Islet precursor cell (in vitro differentiated cells): Measurements from ENCODE around the gene DHX35.

Experiments used
- DNase-seq: peaks from one replicate; pipeline ENCODE4 v3.0.0-alpha.2; 2018

The DHX35 gene

GRCh38 chr20:39029364-39029763, 67.2 kb downstream of the DHX35 start:
- no peak for DNase-seq

GRCh38 chr20:39032997-39033396, 70.9 kb downstream of the DHX35 start:
- no peak for DNase-seq

DNA sequence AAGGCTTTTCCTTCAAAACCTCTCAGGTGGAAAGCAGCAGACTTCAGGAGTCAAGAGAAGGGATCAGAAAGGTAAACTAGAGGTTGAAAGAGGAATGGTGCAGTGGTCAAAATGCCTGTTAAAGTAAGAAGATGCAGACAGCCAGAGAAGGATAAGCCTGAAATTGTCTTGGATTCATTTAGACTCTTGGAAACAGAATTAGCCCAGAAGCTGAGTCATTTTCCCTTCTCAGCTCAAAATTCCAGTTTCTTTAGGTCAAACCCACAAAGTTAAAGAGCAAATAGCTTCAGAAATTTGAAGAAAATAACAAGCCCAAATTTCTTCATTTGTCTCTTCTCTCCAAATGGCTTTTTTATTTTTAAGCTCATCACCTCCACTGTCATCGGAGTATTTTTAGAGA, 73.9 kb downstream of the DHX35 start:
- no peak for DNase-seq

- no peak for DNase-seq
These were observed 74.7 kb downstream of the DHX35 start for GRCh38 chr20:39036851-39037250.

GRCh38 chr20:39038047-39038446, 75.9 kb downstream of the DHX35 start:
- DNase-seq: no peak

- DNase-seq: no peak
These were observed 76.4 kb downstream of the DHX35 start for GRCh38 chr20:39038495-39038894.

DNA sequence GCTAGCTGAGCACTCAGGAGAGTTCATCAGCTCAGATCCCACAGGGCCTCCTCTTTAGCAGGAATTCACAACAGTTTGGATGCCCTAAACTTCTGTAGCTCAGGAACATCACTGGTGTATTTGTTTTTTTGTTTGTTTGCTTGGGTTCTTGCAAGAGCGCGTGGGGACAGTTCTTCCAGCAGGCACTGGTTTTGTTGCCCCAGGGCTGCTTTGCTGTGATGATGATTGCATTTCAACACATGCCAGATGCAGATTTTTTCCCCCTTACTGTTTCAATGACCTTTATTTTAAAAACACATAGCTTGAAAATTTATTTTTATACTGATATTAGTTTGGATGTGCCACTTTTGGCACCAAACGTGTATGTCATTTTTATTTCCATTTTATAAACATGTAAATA, 77.1 kb downstream of the DHX35 start:
- no peak for DNase-seq

DNA sequence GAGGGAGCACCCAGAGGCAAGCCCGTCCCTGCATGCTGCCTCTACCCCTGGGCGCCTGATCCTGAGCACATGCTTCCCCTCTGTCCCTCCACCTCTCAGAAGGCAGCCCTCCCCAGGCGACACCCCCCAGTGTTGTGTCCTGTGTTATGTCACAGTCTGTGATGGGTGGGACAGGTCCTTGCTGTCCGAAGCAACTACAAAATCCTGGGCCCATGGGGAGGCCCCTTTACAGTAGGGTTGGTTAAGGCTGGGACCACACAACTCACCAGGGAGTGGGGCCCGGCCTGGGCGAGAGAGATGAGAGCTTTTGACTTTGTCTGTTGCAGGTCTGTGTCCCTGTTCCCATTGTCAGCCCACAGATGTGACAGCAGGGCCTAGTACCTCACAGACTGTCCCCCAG, 78.0 kb downstream of the DHX35 start:
- DNase-seq: no peak

DNA sequence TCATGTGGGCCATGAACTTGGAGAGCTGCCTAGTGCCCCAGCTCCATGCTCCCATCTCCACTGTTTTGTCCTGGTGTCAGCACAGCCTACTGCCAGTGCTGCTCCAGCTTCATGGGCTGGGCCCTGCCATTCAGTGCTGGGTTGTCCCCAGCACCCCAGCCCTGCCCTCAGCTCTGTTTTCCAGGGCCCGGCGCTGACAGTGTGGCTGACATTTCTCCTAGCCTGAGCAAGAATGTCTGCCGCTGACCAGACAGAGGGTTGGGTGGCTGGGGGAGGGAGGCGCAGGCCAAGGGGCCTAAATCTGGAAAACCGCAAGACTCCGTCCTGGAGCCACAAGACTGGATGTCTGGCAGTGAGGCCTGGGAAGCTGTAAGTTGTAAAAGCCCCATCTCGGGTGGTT, 78.9 kb downstream of the DHX35 start:
- DNase-seq: no peak

DNA sequence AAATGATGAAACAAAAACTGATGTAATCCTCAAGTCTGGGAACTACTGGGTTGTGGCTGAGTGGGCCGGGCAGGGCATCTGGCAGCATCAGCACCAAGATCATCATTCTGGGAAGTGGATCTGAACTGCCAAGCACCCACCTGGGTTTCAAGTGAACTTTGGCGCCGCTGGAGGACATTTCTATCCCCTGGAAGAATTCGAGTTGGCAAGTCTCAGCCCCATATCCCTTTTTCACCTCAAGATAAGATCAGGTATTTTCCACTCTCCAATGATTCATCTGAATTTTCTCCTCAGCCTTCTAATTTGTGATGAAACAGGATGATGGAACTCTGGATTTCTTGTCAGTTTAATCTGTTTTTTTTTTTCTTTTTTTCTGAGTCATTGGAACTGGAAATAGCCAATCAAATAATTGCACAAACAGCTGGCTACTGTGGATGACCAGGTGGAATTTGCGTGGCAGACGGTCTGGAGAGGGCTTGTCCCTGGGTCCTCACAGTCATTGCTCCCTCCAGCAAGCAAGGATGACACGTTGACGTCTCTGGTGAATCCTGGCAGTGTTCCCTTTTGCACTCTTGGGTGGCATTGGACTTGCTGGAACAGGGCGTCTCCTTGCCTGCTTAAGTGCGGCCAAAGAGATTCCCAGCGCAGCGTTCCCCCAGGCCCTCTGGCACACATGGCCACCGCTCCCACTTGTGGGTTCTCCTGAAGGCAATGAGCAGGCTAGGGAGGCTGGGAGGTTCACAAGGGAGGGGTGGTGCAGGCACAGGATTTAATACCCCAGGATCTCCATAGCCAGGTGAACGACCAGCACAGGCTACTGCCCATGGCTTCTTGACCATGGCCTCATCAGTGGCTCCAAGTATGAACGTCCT, 80.4 kb downstream of the DHX35 start:
- DNase-seq: no peak

GRCh38 chr20:39044501-39044900, 82.4 kb downstream of the DHX35 start:
- no peak for DNase-seq

DNA sequence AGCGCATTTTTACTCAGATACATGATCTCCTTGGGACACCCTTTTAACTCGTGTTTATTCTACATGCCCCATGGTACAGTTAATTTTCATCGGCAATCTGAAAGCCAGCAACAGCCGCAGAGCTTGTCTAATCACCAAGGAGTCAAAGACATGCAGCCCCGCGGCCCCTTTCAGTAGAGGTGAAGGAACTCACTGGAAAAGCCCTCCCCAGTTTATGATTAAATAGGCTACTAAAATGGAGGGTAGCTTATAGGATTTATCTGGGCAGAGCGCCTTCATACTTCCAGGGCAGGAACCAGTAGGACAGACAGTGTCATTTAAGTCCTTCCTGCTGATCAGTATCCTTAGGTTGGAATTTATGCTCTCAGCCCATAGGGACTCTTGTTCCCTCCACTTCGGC, 83.5 kb downstream of the DHX35 start:
- DNase-seq: no peak

DNA sequence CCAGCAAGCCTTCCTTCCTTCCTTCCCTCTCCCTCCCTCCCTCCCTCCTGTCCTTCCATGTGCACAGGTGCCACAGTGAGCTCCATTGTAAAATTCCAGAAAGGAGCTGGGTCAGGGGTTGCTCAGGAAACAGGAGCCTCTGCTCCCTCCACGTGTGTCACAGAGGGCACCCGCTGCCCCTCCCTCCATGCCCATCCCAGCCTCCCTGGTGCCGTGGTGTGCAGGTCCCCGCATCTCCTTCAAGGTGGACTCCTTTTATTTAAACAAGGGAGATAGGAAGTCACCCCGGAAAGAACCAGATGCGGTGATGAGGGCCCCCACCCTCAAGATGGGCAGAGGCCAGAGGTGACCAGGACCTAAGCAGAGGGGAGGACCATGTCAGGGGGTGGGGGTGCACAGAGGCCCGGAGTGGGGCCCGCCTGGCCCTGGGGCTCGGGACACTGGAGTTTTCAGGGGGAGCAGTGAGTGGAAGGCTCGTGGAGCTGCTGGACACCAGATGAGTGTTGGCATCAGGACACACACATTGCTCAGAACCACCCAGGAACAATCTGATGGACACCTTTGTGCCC, 85.4 kb downstream of the DHX35 start:
- no peak for DNase-seq

DNA sequence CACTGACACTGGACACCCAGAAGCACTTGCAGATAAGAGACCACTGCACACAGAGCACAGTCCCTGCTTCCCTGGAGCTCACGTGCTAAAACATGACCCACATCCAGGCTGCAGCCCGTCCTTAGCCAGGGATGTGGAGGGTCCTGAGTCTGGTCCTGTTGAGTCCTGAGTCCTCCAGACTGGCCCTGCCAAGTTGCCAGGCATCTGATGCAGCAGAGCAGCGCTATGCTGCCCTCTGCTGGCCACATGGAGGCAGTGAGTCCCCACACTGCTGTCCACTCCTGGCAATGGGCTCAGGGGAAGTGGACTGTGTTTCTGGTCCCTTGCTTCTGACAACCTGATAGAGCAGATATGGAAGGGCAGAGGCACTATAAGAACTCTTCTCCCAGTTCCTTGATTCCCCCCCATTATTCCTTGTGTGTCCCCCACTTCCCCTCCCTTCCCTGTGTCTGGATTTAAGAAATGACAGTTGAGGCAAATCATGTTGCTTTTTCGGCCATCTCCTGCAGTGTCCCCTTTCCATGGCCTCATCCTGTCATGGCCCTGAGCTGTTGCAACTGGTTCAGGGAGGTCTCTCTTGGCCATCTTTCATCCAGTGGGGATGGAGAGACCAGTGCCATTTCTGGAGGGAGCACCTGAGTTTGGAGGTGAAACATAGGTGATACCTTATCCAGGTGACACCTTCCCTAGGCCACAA, 86.0 kb downstream of the DHX35 start:
- peak; percentile 86 for DNase-seq

DNA sequence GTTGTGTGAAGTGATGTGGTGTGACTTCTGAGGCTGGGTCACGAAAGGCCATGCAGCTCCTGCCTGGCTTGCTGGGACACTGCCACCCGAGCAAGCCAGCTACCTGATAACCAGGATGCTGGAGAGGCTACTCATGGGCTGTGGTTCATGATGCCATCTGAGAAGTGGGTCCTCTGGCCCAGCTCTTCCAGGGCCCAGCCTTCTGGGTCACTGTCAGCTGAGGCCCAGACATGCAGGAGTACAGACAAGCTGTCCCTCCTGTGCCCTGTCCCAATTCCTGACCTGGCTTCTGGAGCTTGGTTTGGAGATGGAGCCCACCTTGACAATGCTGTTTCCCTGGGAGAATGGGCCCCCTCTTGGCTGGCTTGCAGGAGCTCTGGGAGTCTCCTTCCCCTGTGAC, 87.0 kb downstream of the DHX35 start:
- DNase-seq: no peak

GRCh38 chr20:39049684-39050554, 87.8 kb downstream of the DHX35 start:
- peak; percentile 89 for DNase-seq

- DNase-seq: no peak
These were observed 88.4 kb downstream of the DHX35 start for GRCh38 chr20:39050555-39050902.

DNA sequence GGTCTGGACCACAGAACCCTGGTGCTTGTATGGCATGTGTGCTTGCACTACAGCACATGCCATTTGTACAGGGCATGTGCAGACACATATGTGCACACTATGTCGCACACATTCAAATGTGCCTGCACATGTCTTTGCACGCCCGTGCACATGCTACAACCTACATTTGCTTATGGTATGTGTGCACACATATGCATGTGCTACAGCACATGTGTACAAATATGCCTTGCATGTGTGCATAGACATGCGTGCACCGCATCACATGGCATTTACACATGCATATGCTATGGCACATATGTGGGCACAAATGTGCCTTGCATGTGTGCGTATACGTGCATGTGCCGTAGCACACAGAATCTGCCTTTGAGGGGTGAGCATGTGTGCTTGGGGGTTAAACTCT, 90.5 kb downstream of the DHX35 start:
- DNase-seq: no peak

GRCh38 chr20:39057143-39057542, 95.0 kb downstream of the DHX35 start:
- no peak for DNase-seq

- DNase-seq: no peak
These were observed 95.8 kb downstream of the DHX35 start for GRCh38 chr20:39057911-39058310.

- DNase-seq: no peak
These were observed 96.9 kb downstream of the DHX35 start for GRCh38 chr20:39059036-39059435.

- peak; percentile 70 for DNase-seq
These were observed 104.5 kb downstream of the DHX35 start for GRCh38 chr20:39066471-39067242.
